Dermis microvascular lymphatic vessel endothelial cell (primary cell): ENCODE data around the gene GUCY1B1. TPM values are rescaled to one million over a fixed set of nuclear protein-coding genes. Genes with fewer than 3 reads are reported as not detected.

Source experiments
- total RNA-seq: library from RNA; depleted of rRNA; stranded (reverse); fragments of >200 nt; gene quantifications from 2 replicates; pipeline ENCODE4 v1.2.1, GENCODE V29; 2014

The GUCY1B1 gene
- total RNA-seq, 1 donor from 2014 or later, result 8.7 TPM

Other genes with a start within 250 kb of the GUCY1B1 start
- gene GUCY1A1, start 92.2 kb upstream of the GUCY1B1 start, total RNA-seq, result 43.2 and 50.6 TPM in 2 replicates
- gene ASIC5, start 107.3 kb downstream of the GUCY1B1 start, total RNA-seq, result not detected in 2 replicates
- gene TDO2, start 144.7 kb downstream of the GUCY1B1 start, total RNA-seq, result not detected in 2 replicates
- 4.9 and 10.7 TPM in 2 replicates for gene CTSO, start 194.8 kb downstream of the GUCY1B1 start, total RNA-seq